Stimulated activated CD8-positive, alpha-beta memory T cell treated with anti-CD3 and anti-CD28 coated beads, Interleukin-7, amount 100 ng/mL, for 4 hours (primary cell): ENCODE measurements around the gene TPBG.

Experiments
- DNase-seq, 2 donors: peaks; one replicate each; pipeline ENCODE4 v3.0.0-alpha.2; 2020; ENCODE audit warnings: low read depth in 2 of 2

TPBG gene, protein sequence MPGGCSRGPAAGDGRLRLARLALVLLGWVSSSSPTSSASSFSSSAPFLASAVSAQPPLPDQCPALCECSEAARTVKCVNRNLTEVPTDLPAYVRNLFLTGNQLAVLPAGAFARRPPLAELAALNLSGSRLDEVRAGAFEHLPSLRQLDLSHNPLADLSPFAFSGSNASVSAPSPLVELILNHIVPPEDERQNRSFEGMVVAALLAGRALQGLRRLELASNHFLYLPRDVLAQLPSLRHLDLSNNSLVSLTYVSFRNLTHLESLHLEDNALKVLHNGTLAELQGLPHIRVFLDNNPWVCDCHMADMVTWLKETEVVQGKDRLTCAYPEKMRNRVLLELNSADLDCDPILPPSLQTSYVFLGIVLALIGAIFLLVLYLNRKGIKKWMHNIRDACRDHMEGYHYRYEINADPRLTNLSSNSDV

DNA sequence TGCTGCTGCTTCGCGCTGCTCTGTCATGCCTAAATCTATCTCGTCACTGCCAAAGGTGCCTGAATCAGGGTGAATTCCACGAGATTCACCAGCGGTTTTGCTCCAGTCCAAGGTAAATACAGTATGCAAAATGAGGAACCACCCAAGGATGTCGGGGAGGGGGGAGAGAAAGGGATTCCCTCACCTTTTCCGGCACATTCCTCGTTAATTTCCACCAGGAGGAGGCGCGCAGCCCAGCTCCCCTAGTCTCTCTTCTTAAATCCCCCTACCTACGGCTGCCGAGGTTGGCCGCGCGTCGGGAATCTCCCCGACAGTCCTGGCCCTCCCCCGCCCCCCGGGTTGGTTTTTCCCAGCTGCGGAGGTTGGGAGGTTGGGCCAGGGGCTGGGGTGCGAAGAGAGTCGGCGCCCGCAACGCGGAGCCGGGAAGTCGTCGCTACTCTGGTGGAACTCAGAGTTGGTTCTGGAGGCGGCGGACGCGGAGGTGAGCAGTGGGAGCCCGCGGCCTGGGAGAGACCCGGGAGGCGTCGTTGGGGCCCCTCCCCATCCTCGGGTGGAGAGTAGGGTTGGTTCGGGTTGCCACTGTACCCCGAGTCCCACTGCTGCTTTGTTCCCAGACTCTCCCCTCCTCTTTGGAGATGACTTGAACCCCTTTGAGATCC is at the start of gene TPBG:
TPBG (plus strand) TSS at position 390 of the 659 bp plus-strand sequence. CDS start 1,145 bp downstream, outside the sequence.
- no peak for DNase-seq

DNA sequence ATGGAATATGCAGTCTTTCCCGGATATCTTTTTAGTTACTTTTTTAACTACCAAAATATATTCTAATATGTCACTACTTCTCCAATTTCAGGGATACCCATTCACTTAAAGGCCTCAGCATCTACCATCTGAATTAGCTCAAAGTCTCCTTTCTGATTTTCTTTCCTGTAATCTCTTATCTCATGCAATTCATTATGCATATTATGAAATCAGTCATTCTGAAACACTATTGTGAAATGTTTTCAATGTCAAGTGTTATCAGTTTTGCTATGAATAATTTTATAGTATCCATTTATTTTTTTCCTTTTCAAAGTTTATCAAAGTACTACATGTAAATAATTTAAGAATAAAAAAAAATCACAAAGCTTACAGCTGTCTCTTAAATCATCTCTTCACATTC is 41.2 kb upstream of the TPBG start:
- DNase-seq, result no peak

DNA sequence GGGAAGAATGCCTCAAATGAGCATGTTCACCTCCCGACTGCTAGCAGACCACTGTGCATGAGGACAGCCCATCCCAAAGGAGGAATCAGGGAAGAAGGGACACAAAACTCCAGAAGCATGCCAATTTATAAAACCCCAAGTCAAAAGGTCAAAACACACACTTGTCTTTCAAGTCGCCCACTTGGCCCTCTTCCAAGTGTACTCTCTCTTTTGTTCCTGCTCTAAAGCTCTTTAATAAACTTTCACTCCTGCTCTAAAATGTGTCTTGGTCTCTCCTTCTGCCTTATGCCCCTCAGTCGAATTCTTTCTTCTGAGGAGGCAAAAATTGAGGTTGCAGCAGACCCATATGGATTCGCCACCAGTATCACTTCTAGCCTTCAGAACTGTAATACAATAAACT is 33.9 kb upstream of the TPBG start:
- no peak for DNase-seq

DNA sequence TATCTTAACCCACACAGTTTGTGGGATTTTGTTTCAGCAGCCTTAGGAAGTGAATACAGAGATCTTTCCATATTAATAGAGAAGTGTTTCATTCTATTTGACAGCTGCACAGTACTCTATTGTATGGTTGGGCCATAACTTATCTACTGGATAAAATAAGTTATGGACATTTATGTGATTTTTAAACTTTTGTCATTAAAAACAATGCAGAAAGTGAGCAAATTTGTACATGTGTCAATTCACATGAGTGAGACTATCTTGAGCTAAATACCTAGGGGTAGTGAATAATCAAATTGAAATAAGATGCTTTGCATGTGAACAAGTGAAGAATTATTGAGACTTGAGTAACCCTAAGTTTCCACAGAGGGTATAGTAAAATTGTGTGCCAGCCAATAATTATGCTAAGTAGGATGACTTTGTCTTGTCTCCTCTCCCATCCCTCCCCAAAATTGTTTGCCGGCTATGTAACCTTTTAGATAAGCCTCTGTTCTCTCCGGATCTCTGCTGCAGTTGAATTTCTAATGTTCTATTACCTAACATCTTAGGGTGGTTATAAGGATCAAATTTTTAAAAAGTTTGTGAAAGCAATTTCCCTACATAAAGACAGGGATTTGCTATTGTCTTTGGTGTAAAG is 33.3 kb upstream of the TPBG start:
- no peak for DNase-seq

DNA sequence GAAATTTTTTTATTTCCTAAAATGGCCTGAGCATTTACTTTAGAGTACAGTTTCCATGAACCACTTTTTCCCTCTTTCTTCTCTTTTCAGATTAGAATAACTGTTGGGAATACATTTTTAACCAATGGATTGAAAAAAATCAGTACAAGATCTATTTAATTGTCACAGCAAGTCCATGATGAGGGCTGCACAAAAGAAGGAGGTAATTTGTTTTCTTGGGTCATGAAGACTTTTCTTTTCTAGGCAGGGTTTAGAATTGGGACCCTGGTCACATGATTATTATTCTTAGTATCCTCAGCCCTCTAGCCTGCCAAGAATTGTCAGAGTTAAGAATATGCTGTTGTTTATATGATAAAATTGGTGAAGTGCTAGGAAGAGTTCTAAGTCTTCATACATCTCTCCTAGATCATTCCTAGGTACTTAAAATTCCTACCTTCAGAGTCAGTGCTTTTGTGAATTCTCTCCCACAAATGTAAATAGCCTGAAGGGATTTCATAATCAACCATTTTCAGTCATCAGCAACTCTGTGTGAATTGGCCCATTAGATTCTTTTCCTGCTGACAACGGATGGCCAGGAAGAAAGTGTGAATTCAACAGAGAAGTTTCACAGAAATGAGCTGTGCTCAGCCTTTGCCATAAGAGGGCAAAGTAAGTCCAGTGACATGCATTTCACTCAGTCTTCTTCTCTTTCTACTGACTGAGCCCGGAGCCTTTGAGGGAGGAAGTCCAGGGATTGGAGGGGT is 32.4 kb upstream of the TPBG start:
- no peak for DNase-seq

DNA sequence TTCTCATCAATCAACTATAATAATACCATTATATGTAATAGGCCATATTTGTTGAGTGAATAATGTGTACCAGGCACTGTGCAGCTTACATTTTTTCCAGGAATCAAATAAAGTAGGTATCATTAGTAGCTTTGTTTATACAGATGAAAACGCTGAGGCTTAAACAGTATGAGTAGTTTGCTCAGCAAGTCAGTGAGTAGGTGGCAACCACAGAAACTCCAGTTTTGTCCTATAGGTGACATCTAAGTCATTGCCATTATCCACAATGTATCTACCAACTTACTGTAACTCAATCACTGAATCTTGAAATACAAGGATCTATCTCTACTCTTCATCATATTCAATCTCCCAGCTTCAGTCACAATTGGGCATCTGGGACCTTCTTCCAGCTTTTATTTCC is 29.8 kb upstream of the TPBG start:
- no peak for DNase-seq

DNA sequence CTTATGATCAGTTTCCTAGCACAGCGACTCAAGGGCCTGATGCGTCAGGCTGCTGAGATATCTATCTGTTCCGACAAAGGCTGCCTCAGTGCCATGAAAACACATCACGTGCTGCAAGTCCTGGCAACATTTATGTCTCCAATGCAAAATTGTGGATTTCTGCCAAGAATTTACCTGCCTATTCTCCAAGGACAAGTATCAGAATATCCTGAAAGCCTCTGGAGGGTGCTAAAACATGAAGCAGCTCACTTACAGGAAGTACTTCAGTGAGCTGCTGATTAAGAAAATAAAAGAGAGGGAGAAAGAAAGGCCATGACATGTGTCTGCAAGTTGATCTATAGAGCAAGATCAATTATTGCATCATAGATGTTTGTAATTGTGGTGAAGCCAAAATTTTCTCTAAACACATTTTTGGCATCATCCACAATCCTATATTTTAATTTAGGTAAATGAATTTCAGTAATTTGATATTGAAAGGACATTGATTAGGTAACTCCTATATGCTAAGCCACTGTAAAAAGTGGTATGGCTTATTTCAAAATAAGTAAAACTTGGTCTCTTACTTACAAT is 25.8 kb upstream of the TPBG start:
- no peak for DNase-seq

DNA sequence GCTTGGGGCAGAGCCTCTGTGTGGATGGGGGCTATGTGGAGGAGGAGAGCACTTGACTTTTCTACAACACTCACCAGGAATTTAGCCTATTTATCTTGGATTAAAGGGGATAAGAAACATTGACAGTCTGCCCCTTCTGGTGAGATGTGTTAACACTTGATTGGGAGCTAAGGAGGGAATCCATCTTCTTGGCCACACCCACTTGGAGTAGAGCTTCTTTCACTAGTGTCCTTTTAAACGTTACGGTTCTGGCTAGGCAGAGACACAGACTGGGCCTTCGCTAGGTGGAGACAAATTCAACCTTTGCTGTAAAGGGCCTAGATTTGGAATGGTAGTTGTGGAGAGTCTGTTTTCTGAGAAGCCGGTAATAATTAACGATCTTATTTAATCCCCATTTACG is 15.5 kb upstream of the TPBG start:
- DNase-seq, result no peak

DNA sequence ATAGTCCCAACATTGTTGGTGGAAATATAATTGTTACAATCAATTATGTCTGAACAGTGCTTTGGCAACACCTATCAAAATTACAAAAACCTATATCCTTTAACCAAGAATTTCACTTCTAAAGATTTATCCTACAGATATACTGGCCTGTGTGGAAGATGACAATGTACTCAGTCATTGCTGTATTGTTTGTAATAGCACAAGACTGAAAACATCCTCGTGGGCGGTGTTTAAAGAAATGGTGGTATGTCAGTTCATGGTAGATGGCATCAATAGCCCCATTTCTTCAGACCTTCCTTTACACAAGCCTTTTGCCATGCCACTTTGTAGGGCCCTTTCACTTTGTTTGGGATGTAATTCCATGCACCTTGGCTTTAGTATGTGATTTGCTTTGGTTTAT is 9.8 kb upstream of the TPBG start:
- no peak for DNase-seq

DNA sequence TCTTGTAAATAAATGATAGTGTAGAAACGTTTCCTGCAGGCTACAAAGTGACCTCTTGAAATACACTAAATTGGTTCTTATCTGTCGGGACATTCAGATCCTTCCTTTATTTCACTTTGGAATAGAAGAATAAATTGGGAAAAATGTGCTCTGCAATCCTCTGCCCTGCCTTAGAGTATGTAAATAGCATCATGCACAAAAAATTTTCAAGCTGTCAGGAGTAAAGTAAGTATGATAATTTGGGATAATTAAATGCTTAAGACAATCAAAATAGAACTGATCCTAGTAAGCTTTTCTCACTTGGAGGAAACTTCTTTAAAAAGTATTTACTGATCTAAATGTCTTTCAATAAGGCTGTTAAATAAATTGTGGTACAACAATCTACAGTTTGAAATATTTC is 3.1 kb upstream of the TPBG start:
- DNase-seq, result no peak

DNA sequence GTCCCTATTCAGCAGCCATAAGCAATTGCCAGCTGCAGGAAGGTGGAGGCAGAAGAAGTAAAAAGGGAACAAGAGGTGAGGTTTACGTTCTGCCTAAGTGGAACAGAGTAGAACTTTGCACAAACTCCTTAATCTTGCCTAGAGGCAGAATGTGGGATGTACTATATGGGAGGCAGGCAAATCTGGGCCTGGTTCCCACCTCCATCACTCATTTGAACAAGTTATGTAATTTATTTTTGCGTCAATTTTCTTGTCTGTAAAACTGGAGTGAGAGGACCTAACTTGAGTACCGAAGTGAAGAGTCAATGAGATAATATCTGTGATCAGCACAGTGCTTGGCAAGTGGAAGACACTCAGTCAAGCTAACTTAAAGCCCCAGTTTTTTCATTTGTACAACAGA is 2.0 kb upstream of the TPBG start:
- DNase-seq, result no peak

DNA sequence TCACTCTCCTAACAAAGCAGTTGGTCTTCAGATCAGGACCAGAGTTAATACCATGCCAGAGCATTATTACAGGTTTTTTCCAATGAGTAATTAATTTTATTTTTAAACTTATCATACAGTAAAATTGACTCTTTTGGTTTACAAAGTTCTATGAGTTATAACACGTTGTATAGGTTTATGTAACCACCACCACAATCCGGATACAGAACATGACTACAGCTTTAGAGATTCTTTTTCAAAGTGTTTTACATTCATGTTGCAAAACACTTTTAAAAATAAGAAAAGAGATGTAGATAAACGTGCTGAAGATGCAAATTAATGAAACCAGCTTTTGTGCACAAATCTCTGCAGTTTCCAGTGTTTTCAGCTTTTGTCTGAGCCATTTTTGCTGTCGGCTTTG is 1.5 kb upstream of the TPBG start:
- no peak for DNase-seq

DNA sequence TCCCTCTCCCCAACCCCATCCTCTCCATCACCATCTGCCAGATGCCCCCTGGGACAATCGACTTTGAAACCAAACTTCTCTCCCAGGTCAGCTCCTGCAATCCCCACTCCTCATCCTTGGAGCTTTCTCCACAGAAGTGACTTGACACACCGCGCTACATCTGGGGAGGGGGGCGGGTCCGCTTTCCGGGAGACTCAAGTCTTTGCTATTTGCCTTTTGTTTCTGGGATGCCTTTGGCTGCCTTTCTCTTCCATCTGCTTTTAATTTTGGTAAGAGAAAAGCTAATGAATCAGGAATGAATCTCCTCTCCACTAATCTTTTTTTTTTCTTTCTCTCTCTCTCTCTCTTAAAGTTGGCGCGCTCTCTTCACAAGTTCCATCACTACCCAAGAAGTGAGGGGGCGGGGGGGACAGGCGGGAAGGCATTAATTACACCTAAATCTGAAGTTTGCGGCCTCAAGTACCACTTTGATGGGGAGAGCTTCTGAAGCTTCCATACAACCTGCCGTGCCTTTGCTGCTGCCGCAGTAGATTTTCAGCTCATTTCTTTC is 664 bp upstream of the TPBG start:
- DNase-seq, result no peak

DNA sequence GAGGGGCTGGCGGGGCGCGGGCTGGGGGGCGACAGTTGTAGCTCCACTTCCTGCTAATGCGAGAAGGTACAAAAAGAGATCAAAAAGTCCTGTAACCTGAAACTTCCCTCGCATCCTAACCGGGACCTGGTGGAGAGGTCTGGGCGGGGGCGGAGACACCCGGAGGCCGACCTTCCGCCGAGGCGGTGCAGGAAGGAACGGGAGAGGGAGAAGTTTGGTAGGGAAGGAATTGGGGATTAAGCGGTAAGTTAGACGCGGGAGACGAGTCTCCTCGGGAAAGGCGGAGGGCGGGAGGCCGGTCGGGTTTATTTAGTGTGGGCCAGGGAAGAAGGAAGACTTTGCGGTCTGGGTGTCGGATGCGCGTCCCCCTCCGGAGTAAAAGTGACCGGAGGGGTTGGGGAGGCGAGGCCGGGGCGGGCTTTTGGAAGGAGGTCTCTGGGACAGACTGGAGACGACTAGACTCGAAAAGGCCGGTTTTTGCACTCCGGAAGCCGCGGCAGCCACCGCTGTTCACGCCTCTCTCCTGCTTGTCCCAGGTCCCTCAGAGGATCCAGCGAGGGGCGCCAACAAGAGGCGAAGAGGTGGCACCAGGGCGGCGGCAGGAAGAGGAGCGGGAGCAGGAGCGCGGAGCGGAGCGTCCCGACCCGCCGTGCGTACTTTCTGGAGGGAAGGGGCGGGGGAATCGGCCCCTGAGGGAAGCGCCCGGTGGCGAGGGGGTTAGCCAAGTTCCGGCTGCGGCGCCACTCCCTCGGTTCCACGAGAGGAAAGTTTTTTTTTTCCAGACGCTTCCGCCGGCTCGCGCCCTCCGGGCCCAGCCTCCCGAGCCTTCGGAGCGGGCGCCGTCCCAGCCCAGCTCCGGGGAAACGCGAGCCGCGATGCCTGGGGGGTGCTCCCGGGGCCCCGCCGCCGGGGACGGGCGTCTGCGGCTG is 734 bp downstream of the TPBG start:
- DNase-seq, result no peak

DNA sequence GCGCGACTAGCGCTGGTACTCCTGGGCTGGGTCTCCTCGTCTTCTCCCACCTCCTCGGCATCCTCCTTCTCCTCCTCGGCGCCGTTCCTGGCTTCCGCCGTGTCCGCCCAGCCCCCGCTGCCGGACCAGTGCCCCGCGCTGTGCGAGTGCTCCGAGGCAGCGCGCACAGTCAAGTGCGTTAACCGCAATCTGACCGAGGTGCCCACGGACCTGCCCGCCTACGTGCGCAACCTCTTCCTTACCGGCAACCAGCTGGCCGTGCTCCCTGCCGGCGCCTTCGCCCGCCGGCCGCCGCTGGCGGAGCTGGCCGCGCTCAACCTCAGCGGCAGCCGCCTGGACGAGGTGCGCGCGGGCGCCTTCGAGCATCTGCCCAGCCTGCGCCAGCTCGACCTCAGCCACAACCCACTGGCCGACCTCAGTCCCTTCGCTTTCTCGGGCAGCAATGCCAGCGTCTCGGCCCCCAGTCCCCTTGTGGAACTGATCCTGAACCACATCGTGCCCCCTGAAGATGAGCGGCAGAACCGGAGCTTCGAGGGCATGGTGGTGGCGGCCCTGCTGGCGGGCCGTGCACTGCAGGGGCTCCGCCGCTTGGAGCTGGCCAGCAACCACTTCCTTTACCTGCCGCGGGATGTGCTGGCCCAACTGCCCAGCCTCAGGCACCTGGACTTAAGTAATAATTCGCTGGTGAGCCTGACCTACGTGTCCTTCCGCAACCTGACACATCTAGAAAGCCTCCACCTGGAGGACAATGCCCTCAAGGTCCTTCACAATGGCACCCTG is 1.6 kb downstream of the TPBG start:
- DNase-seq, result no peak

DNA sequence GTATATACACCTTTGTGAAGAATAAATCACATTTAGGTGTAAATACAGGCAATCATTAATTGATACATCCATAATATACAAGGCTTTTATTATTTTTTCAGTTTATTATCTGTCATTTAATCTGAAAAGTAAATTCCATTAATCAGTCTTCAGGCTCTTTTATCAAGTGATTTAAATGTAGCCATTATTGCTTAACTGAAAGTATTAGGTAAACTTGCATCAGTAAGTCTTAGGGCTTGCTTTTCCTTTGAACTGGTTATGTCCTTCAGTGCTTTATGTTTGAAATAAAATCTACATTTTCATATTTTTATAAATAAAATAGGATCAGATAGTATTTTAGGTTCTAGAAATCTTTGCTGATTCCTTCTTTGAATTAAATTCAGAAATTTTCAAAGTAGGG is 4.1 kb downstream of the TPBG start:
- no peak for DNase-seq

DNA sequence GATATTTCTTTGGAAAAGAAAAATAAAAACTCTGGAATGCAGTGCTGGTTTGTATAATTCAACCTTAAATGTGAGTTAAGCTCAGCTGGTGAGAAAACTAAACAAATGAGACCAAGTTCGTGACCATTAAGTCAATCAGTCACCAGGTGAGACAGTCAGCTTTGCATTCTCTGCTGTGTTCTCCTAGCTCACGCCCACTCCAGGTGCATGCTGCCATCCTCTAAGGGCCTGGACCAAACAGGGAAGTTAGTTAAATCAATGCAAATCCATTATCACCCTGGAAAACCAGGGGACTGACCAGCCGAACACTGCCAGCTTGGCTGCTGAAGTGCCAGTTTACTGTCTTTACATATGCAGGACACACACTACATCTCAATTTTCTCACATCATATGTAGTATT is 7.2 kb downstream of the TPBG start:
- DNase-seq, result no peak

DNA sequence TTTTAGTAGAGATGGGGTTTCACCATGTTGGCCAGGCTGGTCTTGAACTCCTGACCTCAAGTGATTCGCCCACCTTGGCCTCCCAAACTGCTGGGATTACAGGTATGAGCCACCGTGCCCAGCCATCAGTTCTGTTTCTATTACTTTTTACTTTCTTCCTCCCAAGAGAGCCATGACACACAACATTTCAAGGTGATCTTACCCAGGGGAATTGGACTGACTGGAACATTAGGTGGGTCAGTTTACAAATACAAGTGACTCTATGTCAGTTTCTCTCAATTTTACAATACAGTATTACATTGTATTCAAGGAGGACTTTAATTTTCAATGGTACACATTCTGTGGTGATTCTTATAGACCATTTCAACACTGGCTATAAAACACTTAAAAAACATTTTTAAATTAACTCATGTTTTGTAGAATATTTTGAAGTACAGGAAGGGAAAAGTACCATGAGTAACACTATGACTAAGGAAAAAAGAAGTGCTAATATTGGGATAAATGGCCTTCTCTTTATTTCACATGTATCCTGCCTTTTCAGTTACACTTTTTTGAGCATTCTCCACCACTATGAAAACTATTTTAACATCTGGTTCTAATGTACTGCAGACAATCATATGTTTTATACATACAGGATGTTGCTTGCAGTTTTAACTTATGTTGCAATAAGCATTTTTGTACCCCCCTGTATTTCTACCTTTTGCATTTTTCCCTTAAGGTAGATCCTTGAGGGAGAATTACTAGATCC is 8.4 kb downstream of the TPBG start:
- no peak for DNase-seq

DNA sequence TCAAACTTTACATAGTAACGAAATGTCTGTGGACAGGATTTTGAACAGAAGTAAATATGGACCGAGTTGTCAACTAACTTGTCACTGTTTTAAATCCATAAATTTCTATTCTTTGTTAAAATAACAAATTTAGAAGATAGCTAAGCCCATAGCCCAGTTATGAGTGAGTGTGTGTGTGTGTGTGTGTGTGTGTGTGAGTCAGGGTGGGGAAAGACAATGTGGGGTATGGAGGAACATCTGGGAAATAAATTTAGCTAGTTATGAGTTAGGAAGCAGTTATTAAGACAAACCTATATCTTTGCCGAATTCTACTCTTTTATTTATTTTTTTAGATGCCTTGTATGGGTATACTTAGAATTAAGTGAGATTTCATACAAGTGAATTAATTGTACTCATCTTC is 9.0 kb downstream of the TPBG start:
- no peak for DNase-seq
